Measurements from ENCODE around the gene ZNF630.
"Not testable (repeated sequence)": the region's sequence is repeated elsewhere in the genome, so short reads cannot be mapped to it uniquely, and the experiment has no call there.

ZNF630 gene

GRCh38 chrX:48009445-48009960 is 61.9 kb downstream of the ZNF630 start:
- not testable (repeated sequence) for H3K9me3 ChIP-seq (ENCODE audit: control insufficient read depth in 2 of 2, low read length in 2 of 2); H3K36me3 ChIP-seq (ENCODE audit: control insufficient read depth in 2 of 2, insufficient read depth in 2 of 2, low read length in 2 of 2); H3K9ac ChIP-seq (ENCODE audit: low read length in 2 of 2); H3K27me3 ChIP-seq (ENCODE audit: control insufficient read depth in 1 of 2, insufficient read depth in 2 of 2, low read length in 2 of 2); H3K4me3 ChIP-seq (ENCODE audit: low read length in 2 of 2); H3K27ac ChIP-seq (ENCODE audit: low read length); H3K4me1 ChIP-seq (ENCODE audit: control insufficient read depth, insufficient read depth, low read length)
